Thyroid gland (tissue), 4 donors: Measurements from ENCODE around the gene KLF11. TPM values are rescaled to one million over a fixed set of nuclear protein-coding genes. Genes with fewer than 3 reads are reported as not detected.
"Not testable (repeated sequence)": the region's sequence is repeated elsewhere in the genome, so short reads cannot be mapped to it uniquely, and the experiment has no call there.

Experiments
- DNase-seq, 2 donors: peaks; one replicate each; pipeline ENCODE4 v3.0.0-alpha.2; 2019
- H3K27ac ChIP-seq, 3 donors: fragments of 200-600 bp; sonication (generic); 1 replicate in 2 of 3; 2 replicates in 1 of 3; pipeline ENCODE4 v1.5.1; 2016 to 2019; ENCODE audit warnings: mild to moderate bottlenecking in 1 of 3, moderate library complexity in 1 of 3
- H3K27me3 ChIP-seq: fragments of 200-600 bp; sonication (generic); one replicate; pipeline ENCODE4 v1.5.1; 2019
- H3K36me3 ChIP-seq, 2 donors: fragments of 200-600 bp; sonication (generic); one replicate each; pipeline ENCODE4 v1.5.1; 2016 to 2019
- H3K4me1 ChIP-seq, 2 donors: fragments of 200-600 bp; sonication (generic); one replicate each; pipeline ENCODE4 v1.5.1; 2017 to 2019
- H3K4me3 ChIP-seq, 3 donors: fragments of 200-600 bp; sonication (generic); replicated peaks in 1 of 3; 1 replicate in 2 of 3; 2 replicates in 1 of 3; pipeline ENCODE4 v1.5.1; 2016; ENCODE audit warnings: mild to moderate bottlenecking in 1 of 3
- H3K9me3 ChIP-seq: fragments of 200-600 bp; sonication (generic); one replicate; pipeline ENCODE4 v1.5.1; 2017
- CTCF ChIP-seq, 6 experiments: fragments of 200-600 bp in 3 of 6; fragments of 450-650 bp in 3 of 6; sonication (generic) in 3 of 6; IDR thresholded peaks; one replicate each; pipeline ENCODE4 v1.5.1; 2016 to 2019; ENCODE audit warnings: antibody characterized with exemption in 6 of 6, mild to moderate bottlenecking in 2 of 6, inconsistent platforms in 1 of 6, moderate library complexity in 1 of 6
- POLR2A ChIP-seq, 2 donors: fragments of 450-650 bp; IDR thresholded peaks; one replicate each; pipeline ENCODE4 v1.6.1; 2017; ENCODE audit warnings: antibody characterized with exemption in 2 of 2, mild to moderate bottlenecking in 2 of 2, moderate library complexity in 1 of 2
- WGBS, 2 donors: methylation state at CpG; one replicate each; pipeline ENCODE4 v1.1.5; 2017; 5-methylcytosine and 5-hydroxymethylcytosine counted together
- intact Hi-C: fragments of 100-400 bp; cut with DNase I; formaldehyde crosslinking; loops from one replicate; pipeline ENCODE4 v1.15.1; 2023
- total RNA-seq, 4 donors: library from RNA; depleted of rRNA; stranded (reverse); fragments of >200 nt; gene quantifications; one replicate each; pipeline ENCODE4 v1.2.3, GENCODE V29; 2016

Gene KLF11
- total RNA-seq, 4 donors from 2014 or later, result 11.2 to 44.2 (median 23.7) TPM

DNA sequence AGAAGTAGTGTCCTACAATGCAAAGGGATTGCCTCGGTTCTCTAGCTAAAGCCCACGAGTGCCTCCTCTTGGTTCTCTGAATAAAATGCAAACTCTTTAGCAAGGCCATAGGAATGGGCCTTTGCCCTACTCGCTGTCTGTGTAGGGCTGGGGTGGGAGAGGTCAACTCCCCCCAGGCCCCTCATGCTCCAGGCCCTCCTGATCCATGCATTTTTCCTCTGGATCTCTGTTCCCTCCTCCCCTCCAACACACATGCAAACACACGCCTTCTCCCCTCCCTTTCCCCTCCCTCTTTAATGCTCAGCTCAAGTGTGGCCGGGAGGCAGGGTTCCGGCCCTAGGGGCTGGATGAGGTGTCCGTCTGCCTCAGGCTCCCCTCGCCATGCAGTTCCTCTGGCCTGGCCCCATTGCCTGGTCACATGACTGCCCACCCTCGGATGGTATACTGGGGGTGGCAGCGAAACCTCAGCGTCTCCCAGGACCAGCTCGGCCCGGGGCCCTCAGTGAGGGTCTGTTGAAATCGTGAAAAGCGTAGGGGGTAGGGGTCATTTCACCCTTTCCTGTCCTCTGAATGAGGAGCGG is 14.9 kb upstream of the KLF11 start:
- Histone ChIP-seq H3K27me3 (no peaks in the 10 kb centered on the region), H3K9me3 (no peaks in the 10 kb centered on the region), H3K27ac (no peak overlapping the region), H3K4me3 (no peak overlapping the region), H3K4me1 (peaks cover 0 to 12% of the 10 kb centered on the region in 2 donors), H3K36me3 (no peaks in the 10 kb centered on the region)
- DNase-seq, result no peak
- 89 to 90% methylated on average over 16 of the region's 16 CpGs for WGBS, 2 donors
- TF ChIP-seq POLR2A (IDR thresholded peaks at IDR 0.05) (no peak), CTCF (IDR thresholded peaks at IDR 0.05) (no peak)
- intact Hi-C loops, result no loop called here

GRCh38 chr2:10028988-10029874 is 14.1 kb upstream of the KLF11 start:
- peaks cover 0 to 12% of the 10 kb centered on the region in 2 donors for H3K4me1 ChIP-seq
- intact Hi-C loops, result no loop called here
- TF ChIP-seq CTCF (IDR thresholded peaks at IDR 0.05) (no peak), POLR2A (IDR thresholded peaks at IDR 0.05) (no peak)
- DNase-seq, result no peak
- no peaks in the 10 kb centered on the region for H3K27me3 ChIP-seq
- H3K36me3 ChIP-seq, result no peaks in the 10 kb centered on the region
- H3K9me3 ChIP-seq, result no peaks in the 10 kb centered on the region
- no peak overlapping the region for H3K27ac ChIP-seq
- H3K4me3 ChIP-seq, result no peak overlapping the region
- WGBS, 2 donors, result 57 to 64% methylated on average over 14 to 21 of the region's 26 CpGs

DNA sequence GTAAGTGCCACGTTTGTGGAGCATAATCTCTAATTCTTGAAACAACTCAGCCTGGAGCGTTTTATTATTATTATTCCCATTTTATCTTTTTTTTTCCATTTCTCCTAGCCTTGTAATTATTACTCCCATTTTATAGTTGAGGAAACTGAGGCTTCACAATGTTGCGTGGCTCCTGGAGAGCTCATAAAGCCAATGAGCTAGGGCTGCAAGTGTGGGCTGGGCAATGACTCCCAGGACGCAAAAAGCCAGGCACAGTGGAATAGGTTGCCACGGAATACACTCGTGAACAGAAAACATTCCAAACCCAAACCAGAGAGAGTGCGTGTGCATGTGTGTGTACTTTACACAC is 13.5 kb upstream of the KLF11 start:
- 76 to 81% methylated on average over 7 of the region's 7 CpGs for WGBS, 2 donors
- Histone ChIP-seq H3K4me1 (peaks cover 0 to 12% of the 10 kb centered on the region in 2 donors), H3K4me3 (no peak overlapping the region), H3K27ac (no peak overlapping the region), H3K9me3 (no peaks in the 10 kb centered on the region), H3K27me3 (no peaks in the 10 kb centered on the region), H3K36me3 (no peaks in the 10 kb centered on the region)
- TF ChIP-seq POLR2A (IDR thresholded peaks at IDR 0.05), result no peak
- TF ChIP-seq CTCF (IDR thresholded peaks at IDR 0.05), result no peak
- intact Hi-C loops, result no loop called here
- no peak for DNase-seq

DNA sequence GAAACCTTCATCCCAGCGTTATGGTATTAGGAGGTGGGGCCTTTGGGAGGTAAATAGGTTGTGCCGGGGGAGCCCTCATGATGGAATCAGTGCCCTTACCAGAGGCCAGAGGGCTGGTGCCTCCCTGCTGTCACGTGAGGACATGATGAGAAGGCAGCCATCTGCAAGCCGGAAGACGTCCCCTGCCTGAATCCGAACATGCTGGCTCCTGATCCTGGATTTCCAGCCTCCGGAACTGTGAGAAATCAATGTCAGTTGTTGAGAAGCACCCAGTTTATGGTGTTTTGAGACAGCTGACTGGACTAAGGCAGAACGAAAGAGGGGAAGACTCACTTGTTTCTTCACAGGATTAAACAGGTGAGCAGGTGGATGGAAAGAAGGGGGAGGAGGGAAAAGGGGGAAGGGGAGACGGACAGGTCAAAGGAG is 13.0 kb upstream of the KLF11 start:
- no peaks in the 10 kb centered on the region for H3K36me3 ChIP-seq
- WGBS, 2 donors, result 72 to 76% methylated on average over 9 of the region's 9 CpGs
- H3K9me3 ChIP-seq, result no peaks in the 10 kb centered on the region
- intact Hi-C loops, result no loop called here
- no peak for DNase-seq
- no peak for TF ChIP-seq CTCF (IDR thresholded peaks at IDR 0.05)
- no peak for TF ChIP-seq POLR2A (IDR thresholded peaks at IDR 0.05)
- H3K27ac ChIP-seq, result no peak overlapping the region
- H3K4me3 ChIP-seq, result no peak overlapping the region
- H3K4me1 ChIP-seq, result peaks cover 3 to 15% of the 10 kb centered on the region in 2 donors
- no peaks in the 10 kb centered on the region for H3K27me3 ChIP-seq

DNA sequence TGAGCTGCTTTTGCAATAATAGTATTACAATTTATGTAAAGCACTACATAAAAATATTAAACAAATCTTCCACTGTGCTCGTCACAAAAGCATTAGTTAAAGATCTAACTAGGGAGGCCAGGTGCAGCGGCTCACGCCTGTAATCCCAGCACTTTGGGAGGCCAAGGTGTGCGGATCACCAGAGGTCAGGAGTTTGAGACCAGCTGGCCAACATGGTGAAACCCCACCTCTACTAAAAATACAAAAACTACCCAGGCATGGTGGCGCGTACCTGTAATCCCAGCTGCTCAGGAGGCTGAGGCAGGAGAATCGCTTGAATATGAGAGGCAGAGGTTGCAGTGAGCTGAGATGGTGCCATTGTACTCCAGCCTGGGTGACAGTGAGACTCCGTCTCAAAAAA is 12.6 kb upstream of the KLF11 start:
- H3K9me3 ChIP-seq, DNase-seq, H3K4me3 ChIP-seq, H3K36me3 ChIP-seq, intact Hi-C loops, H3K27me3 ChIP-seq, H3K27ac ChIP-seq: not testable (repeated sequence)
- WGBS, 2 donors, result 88 to 97% methylated on average over 7 to 8 of the region's 8 CpGs
- H3K4me1 ChIP-seq, result peaks cover 8 to 20% of the 10 kb centered on the region in 2 donors
